HepG2 (cell line): ENCODE data around the gene SP110. TPM values are rescaled to one million over a fixed set of nuclear protein-coding genes. Genes with fewer than 3 reads are reported as not detected.

Experiments
- ADNP ChIP-seq: sonication (generic); formaldehyde crosslinking; IDR thresholded peaks from 2 replicates; pipeline ENCODE4 v1.4.0; 2020; ENCODE audit warnings: missing genetic modification reagents
- AGO1 ChIP-seq: fragments of 200-400 bp; formaldehyde crosslinking; IDR thresholded peaks from 2 replicates; pipeline ENCODE4 v1.6.1; 2017; ENCODE audit warnings: mild to moderate bottlenecking, low read depth, low read length, moderate library complexity; ENCODE audit not compliant: poor library complexity, severe bottlenecking
- ATRX ChIP-seq: sonication (generic); formaldehyde crosslinking; IDR thresholded peaks from 2 replicates; pipeline ENCODE4 v1.4.0; 2020; ENCODE audit warnings: missing genetic modification reagents, borderline replicate concordance
- CBX2 ChIP-seq, 2 experiments: fragments of 200-600 bp in 1 of 2; sonication (generic); formaldehyde crosslinking in 1 of 2; IDR thresholded peaks; 2 replicates each; pipeline versions ENCODE4 v1.7.0 to v1.8.1; 2018 to 2022; ENCODE audit warnings: low read depth in 2 of 2, low read length in 1 of 2, mild to moderate bottlenecking in 1 of 2, missing genetic modification reagents in 1 of 2
- DPF2 ChIP-seq: sonication (generic); formaldehyde crosslinking; IDR thresholded peaks from 2 replicates; pipeline ENCODE4 v1.4.0; 2020; ENCODE audit warnings: mild to moderate bottlenecking, low read depth, missing genetic modification reagents, borderline replicate concordance
- ESRRA ChIP-seq: sonication (generic); formaldehyde crosslinking; IDR thresholded peaks from 2 replicates; pipeline ENCODE4 v1.5.1; 2020; ENCODE audit warnings: mild to moderate bottlenecking, low read depth, missing genetic modification reagents
- GATA4 ChIP-seq: sonication (generic); IDR thresholded peaks from 2 replicates; pipeline ENCODE4 v1.6.1; 2016; ENCODE audit warnings: antibody characterized with exemption, low read depth, borderline replicate concordance
- HES4 ChIP-seq: sonication (generic); formaldehyde crosslinking; IDR thresholded peaks from 2 replicates; pipeline ENCODE4 v1.9.0; 2021; ENCODE audit warnings: mild to moderate bottlenecking, missing genetic modification reagents, borderline replicate concordance
- NRL ChIP-seq: sonication (generic); formaldehyde crosslinking; IDR thresholded peaks from 2 replicates; pipeline ENCODE4 v1.5.0; 2020; ENCODE audit warnings: missing genetic modification reagents, mild to moderate bottlenecking, moderate library complexity, borderline replicate concordance
- ONECUT2 ChIP-seq: sonication (generic); formaldehyde crosslinking; IDR thresholded peaks from 2 replicates; pipeline ENCODE4 v1.4.0; 2020; ENCODE audit warnings: missing genetic modification reagents
- PRPF4 ChIP-seq: fragments of 200-400 bp; formaldehyde crosslinking; IDR thresholded peaks from 2 replicates; pipeline ENCODE4 v1.6.1; 2016; ENCODE audit warnings: low read length, low read depth; ENCODE audit not compliant: poor library complexity, severe bottlenecking
- REL ChIP-seq: sonication (generic); formaldehyde crosslinking; conservative IDR thresholded peaks from 2 replicates; pipeline ENCODE4 v1.8.0; 2022; ENCODE audit warnings: mild to moderate bottlenecking, missing genetic modification reagents, moderate library complexity
- RELA ChIP-seq: sonication (generic); formaldehyde crosslinking; IDR thresholded peaks from 2 replicates; pipeline ENCODE4 v1.4.0; 2020; ENCODE audit warnings: missing genetic modification reagents
- RFXAP ChIP-seq: sonication (generic); formaldehyde crosslinking; IDR thresholded peaks from 2 replicates; pipeline ENCODE4 v1.4.0; 2020; ENCODE audit warnings: missing genetic modification reagents, borderline replicate concordance
- SP1 ChIP-seq, 2 experiments: fragments of 450-650 bp in 1 of 2; sonication (generic) in 1 of 2; formaldehyde crosslinking in 1 of 2; IDR thresholded peaks; 2 replicates each; pipeline versions ENCODE4 v1.4.0 to v1.6.1; 2016 to 2020; ENCODE audit warnings: missing genetic modification reagents in 1 of 2
- SP4 ChIP-seq: sonication (generic); formaldehyde crosslinking; IDR thresholded peaks from 2 replicates; pipeline ENCODE4 v1.8.1; 2023; ENCODE audit warnings: mild to moderate bottlenecking, missing genetic modification reagents
- TBX2 ChIP-seq: sonication (generic); formaldehyde crosslinking; IDR thresholded peaks from 2 replicates; pipeline ENCODE4 v1.5.0; 2020; ENCODE audit warnings: missing genetic modification reagents, mild to moderate bottlenecking, borderline replicate concordance
- TBX3 ChIP-seq: fragments of 450-650 bp; IDR thresholded peaks from 2 replicates; pipeline ENCODE4 v1.6.1; 2017; ENCODE audit warnings: antibody characterized with exemption, mild to moderate bottlenecking, inconsistent platforms, borderline replicate concordance
- TMF1 ChIP-seq: sonication (generic); formaldehyde crosslinking; IDR thresholded peaks from 2 replicates; pipeline ENCODE4 v1.8.1; 2022; ENCODE audit warnings: low read depth, missing genetic modification reagents
- TSC22D2 ChIP-seq: sonication (generic); formaldehyde crosslinking; IDR thresholded peaks from 2 replicates; pipeline ENCODE4 v1.5.1; 2020; ENCODE audit warnings: missing genetic modification reagents, mild to moderate bottlenecking, borderline replicate concordance
- ZNF3 ChIP-seq: IDR thresholded peaks from 2 replicates; pipeline ENCODE4 v1.7.0; 2017; ENCODE audit warnings: inconsistent platforms
- ZNF556 ChIP-seq: sonication (generic); formaldehyde crosslinking; IDR thresholded peaks from 2 replicates; pipeline ENCODE4 v1.4.0; 2020; ENCODE audit warnings: mild to moderate bottlenecking, missing genetic modification reagents, borderline replicate concordance
- ZNF615 ChIP-seq: sonication (generic); formaldehyde crosslinking; IDR thresholded peaks from 2 replicates; pipeline ENCODE4 v1.5.0; 2020; ENCODE audit warnings: mild to moderate bottlenecking, missing genetic modification reagents, borderline replicate concordance
- polyA plus RNA-seq, 8 experiments: library from polyadenylated mRNA; depleted of rRNA in 3 of 8; stranded (reverse) in 7 of 8; unstranded in 1 of 8; fragments of >200 nt; fragmentation: Illumina TruSeq in 4 of 8; extraction: Trizol in 4 of 8; gene quantifications; 2 replicates each; pipeline versions ENCODE4 v1.2.1 to v1.2.3, GENCODE V29; 2011 to 2016; ENCODE audit warnings: low read depth in 4 of 8, missing spikeins in 1 of 8, mixed read lengths in 1 of 8; ENCODE audit not compliant: insufficient read depth in 1 of 8
- total RNA-seq, 5 experiments: library from RNA; depleted of rRNA; stranded (reverse); fragments of >200 nt; fragmentation: Illumina TruSeq; extraction: Trizol; gene quantifications; 2 replicates each; pipeline ENCODE4 v1.2.3, GENCODE V29; 2016; ENCODE audit warnings: low read depth in 1 of 5
- TF ChIP-seq, protein P1 (sequence below): sonication (generic); formaldehyde crosslinking; conservative IDR thresholded peaks from 2 replicates; pipeline ENCODE4 v1.4.0; 2020; ENCODE audit warnings: missing genetic modification reagents
- TF ChIP-seq, protein P2 (sequence below): sonication (generic); formaldehyde crosslinking; IDR thresholded peaks from 2 replicates; pipeline ENCODE4 v1.4.0; 2020; ENCODE audit warnings: missing genetic modification reagents, borderline replicate concordance
- TF ChIP-seq, protein P3 (sequence below): sonication (generic); formaldehyde crosslinking; IDR thresholded peaks from 2 replicates; pipeline ENCODE4 v1.5.0; 2020; ENCODE audit warnings: missing genetic modification reagents

SP110 gene
- total and polyA plus RNA-seq, 2 of the 13 experiments (the other 11 are each of a cell fraction or from before 2014, with no cell fraction given): 7.9 to 10.4 TPM

DNA sequence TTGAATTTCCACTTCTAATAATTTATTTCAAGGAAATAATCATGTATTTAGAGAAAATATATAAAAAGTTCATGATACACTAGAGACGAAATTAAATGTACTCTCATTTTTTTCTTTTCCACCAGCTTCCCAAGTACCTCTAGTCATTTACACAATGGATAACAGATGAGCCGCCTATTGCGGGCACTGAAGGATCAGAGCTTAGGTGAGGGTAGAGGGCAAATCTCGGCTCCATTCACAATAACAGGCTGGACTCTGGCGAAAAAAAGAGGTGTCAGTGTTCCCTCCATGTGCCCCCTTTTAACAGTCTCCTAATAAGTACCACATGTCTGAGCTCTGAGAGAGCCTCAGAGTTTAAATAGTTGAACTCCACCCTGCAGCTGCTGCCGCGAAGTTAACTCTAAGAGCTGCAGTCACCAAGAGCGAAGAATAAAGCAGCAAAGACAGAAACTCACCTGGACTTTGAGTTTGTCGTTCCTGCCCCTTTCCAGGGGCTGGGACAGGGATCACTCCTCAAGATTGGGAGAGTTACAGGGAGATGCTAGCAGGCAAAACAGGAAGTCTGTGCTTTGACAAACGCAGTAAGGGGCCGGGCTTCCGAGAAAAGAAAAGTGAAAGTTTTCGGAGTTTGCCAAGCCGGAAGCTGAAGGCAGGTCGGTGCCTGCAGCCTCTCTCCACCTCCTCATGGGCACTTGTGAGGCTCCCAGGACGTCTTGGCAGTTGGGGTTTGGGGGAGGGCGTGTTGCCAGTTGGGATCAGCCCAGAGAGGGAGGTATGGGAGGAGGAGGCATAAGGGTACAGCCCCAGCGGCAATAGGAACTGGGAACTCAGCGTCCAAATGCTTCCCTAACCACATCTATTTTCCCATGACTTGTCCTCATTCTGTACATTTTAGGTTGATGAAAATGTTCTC lies at the start of gene SP110 (continued):
- TF ChIP-seq TBX3: no peak
- no peak for TF ChIP-seq ZNF615
- no peak for TF ChIP-seq REL (CRISPR knock-in tag)
- TF ChIP-seq ATRX (CRISPR knock-in tag): no peak
- TF ChIP-seq ZNF556: no peak
- TF ChIP-seq, protein P1, sequence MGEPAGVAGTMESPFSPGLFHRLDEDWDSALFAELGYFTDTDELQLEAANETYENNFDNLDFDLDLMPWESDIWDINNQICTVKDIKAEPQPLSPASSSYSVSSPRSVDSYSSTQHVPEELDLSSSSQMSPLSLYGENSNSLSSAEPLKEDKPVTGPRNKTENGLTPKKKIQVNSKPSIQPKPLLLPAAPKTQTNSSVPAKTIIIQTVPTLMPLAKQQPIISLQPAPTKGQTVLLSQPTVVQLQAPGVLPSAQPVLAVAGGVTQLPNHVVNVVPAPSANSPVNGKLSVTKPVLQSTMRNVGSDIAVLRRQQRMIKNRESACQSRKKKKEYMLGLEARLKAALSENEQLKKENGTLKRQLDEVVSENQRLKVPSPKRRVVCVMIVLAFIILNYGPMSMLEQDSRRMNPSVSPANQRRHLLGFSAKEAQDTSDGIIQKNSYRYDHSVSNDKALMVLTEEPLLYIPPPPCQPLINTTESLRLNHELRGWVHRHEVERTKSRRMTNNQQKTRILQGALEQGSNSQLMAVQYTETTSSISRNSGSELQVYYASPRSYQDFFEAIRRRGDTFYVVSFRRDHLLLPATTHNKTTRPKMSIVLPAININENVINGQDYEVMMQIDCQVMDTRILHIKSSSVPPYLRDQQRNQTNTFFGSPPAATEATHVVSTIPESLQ (CRISPR knock-in tag): no peak
- no peak for TF ChIP-seq RELA (CRISPR knock-in tag)
- no peak for TF ChIP-seq DPF2 (CRISPR knock-in tag)
- TF ChIP-seq ONECUT2: no peak
- TF ChIP-seq PRPF4: no peak
- TF ChIP-seq ZNF3 (CRISPR knock-in tag): no peak
- TF ChIP-seq CBX2 (IDR thresholded peaks at IDR 0.05; ENCODE audit: low read depth, low read length): no peak
- TF ChIP-seq CBX2 (CRISPR knock-in tag; IDR thresholded peaks at IDR 0.05; ENCODE audit: low read depth): no peak
- TF ChIP-seq TSC22D2 (CRISPR knock-in tag): peak; percentile 57; the same call in 1 of the 2 replicates
- TF ChIP-seq, protein P2, sequence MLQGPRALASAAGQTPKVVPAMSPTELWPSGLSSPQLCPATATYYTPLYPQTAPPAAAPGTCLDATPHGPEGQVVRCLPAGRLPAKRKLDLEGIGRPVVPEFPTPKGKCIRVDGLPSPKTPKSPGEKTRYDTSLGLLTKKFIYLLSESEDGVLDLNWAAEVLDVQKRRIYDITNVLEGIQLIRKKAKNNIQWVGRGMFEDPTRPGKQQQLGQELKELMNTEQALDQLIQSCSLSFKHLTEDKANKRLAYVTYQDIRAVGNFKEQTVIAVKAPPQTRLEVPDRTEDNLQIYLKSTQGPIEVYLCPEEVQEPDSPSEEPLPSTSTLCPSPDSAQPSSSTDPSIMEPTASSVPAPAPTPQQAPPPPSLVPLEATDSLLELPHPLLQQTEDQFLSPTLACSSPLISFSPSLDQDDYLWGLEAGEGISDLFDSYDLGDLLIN (CRISPR knock-in tag): no peak
- no peak; the same call in 1 of the 2 replicates for TF ChIP-seq GATA4
- TF ChIP-seq, protein P3, sequence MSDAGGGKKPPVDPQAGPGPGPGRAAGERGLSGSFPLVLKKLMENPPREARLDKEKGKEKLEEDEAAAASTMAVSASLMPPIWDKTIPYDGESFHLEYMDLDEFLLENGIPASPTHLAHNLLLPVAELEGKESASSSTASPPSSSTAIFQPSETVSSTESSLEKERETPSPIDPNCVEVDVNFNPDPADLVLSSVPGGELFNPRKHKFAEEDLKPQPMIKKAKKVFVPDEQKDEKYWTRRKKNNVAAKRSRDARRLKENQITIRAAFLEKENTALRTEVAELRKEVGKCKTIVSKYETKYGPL (CRISPR knock-in tag): no peak
- no peak for TF ChIP-seq RFXAP
- TF ChIP-seq AGO1: no peak
- no peak for TF ChIP-seq NRL (CRISPR knock-in tag)
- 0 out of 2 replicates have a peak, but pooled peaks have one; percentile 48 for TF ChIP-seq TBX2 (CRISPR knock-in tag)
- no peak for TF ChIP-seq HES4 (CRISPR knock-in tag)
- TF ChIP-seq SP1 (IDR thresholded peaks at IDR 0.05): no peak
- TF ChIP-seq SP1 (CRISPR knock-in tag; IDR thresholded peaks at IDR 0.05): no peak
- no peak for TF ChIP-seq ADNP
- TF ChIP-seq TMF1 (CRISPR knock-in tag): no peak
- TF ChIP-seq ESRRA (CRISPR knock-in tag): no peak
- peak; percentile 36; the same call in 1 of the 2 replicates for TF ChIP-seq SP4 (CRISPR knock-in tag)
